GM12878 (cell line): ENCODE results near the gene UQCC2. TPM values are rescaled to one million over a fixed set of nuclear protein-coding genes. Genes with fewer than 3 reads are reported as not detected.
A peak's percentile ranks its signal among the peaks of the same experiment; 100 is the strongest.

Experiments
- ATAC-seq: fragments of 200-7000 bp; cut with Tn5 transposase; 3 replicates; pipeline ENCODE4 v1.9.1; 2020; ENCODE audit warnings: mild to moderate bottlenecking, moderate library complexity
- BruUV-seq: library from RNA; stranded (reverse); fragments of 400-500 nt; replicated peaks from 2 replicates; lab custom pipeline; 2021; lab: Mats Ljungman, UMichigan
- CTCF ChIA-PET: fragments of 300-600 bp; sonication (Branson Sonifier 250); formaldehyde crosslinking; extraction: SDS; loops from one replicate; lab custom pipeline; 2021; ENCODE audit warnings: inconsistent platforms; lab: Yijun Ruan, JAX
- POLR2A ChIA-PET: fragments of 350-600 bp; formaldehyde crosslinking; extraction: SDS; loops from one replicate; lab custom pipeline; 2021; ENCODE audit warnings: inconsistent platforms; lab: Charles Lee
- RAD21 ChIA-PET: fragments of 300-600 bp; sonication (Branson Sonifier 250); formaldehyde crosslinking; loops from one replicate; lab custom pipeline; 2023; ENCODE audit warnings: antibody characterized with exemption; ENCODE audit not compliant: unreplicated experiment; lab: Charles Lee
- SMC1A ChIA-PET: fragments of 300-600 bp; sonication (Branson Sonifier 250); formaldehyde crosslinking; loops from one replicate; lab custom pipeline; 2023; ENCODE audit not compliant: unreplicated experiment, uncharacterized antibody; lab: Charles Lee
- DNase-seq: peaks from one replicate; pipeline ENCODE4 v3.0.0-alpha.2; 2011; ENCODE audit warnings: low read depth, low spot score
- FAIRE-seq: peaks from 3 replicates; lab custom pipeline; 2011; peaks lifted over from hg19 to GRCh38; lab: Jason Lieb, UNC
- H2AFZ ChIP-seq: 2 replicates; pipeline ENCODE4 v1.6.0; 2011; ENCODE audit warnings: low read depth, low read length, control low read depth; ENCODE audit not compliant: control insufficient read depth
- H3K27ac ChIP-seq: 2 replicates; pipeline ENCODE4 v1.5.1; 2011; ENCODE audit warnings: control low read depth; ENCODE audit not compliant: control insufficient read depth, insufficient read depth
- H3K27me3 ChIP-seq, 2 experiments: replicated peaks in 1 of 2; 2 replicates each; pipeline versions ENCODE4 v1.6.0 to v1.6.1; 2011; ENCODE audit warnings: low read length in 1 of 2; ENCODE audit not compliant: control insufficient read depth in 2 of 2, insufficient read depth in 2 of 2
- H3K36me3 ChIP-seq, 2 experiments: 2 replicates each; pipeline ENCODE4 v1.5.1; 2011; ENCODE audit warnings: low read length in 1 of 2; ENCODE audit not compliant: control insufficient read depth in 2 of 2, insufficient read depth in 2 of 2
- H3K4me1 ChIP-seq: 2 replicates; pipeline ENCODE4 v1.6.1; 2011; ENCODE audit warnings: mild to moderate bottlenecking, low read length, moderate library complexity, mixed read lengths; ENCODE audit not compliant: control insufficient read depth, insufficient read depth
- H3K4me2 ChIP-seq: 2 replicates; pipeline ENCODE4 v1.6.0; 2011; ENCODE audit warnings: control low read depth; ENCODE audit not compliant: control insufficient read depth, insufficient read depth
- H3K4me3 ChIP-seq: fragments of 200-600 bp; sonication (generic); 2 replicates; pipeline ENCODE4 v1.5.1; 2016
- H3K79me2 ChIP-seq: 2 replicates; pipeline ENCODE4 v1.6.0; 2011; ENCODE audit warnings: low read length; ENCODE audit not compliant: control insufficient read depth, insufficient read depth
- H3K9ac ChIP-seq: 2 replicates; pipeline ENCODE4 v1.8.0; 2011; ENCODE audit warnings: low read length, control low read depth, mixed read lengths; ENCODE audit not compliant: control insufficient read depth, insufficient read depth
- H3K9me3 ChIP-seq: replicated peaks from 3 replicates; pipeline ENCODE4 v1.5.1; 2011; ENCODE audit warnings: mild to moderate bottlenecking, low read length; ENCODE audit not compliant: control insufficient read depth, insufficient read depth
- H4K20me1 ChIP-seq: 2 replicates; pipeline ENCODE4 v1.6.0; 2011; ENCODE audit not compliant: control insufficient read depth, insufficient read depth
- BCL3 ChIP-seq: IDR thresholded peaks from 2 replicates; pipeline ENCODE4 v1.6.1; 2011; ENCODE audit warnings: borderline replicate concordance, low read depth, mild to moderate bottlenecking, moderate library complexity, low read length; ENCODE audit not compliant: insufficient read depth, poor library complexity, severe bottlenecking
- DPF2 ChIP-seq: fragments of 450-650 bp; IDR thresholded peaks from 2 replicates; pipeline ENCODE4 v1.6.1; 2017; ENCODE audit warnings: mild to moderate bottlenecking
- ETV6 ChIP-seq, 2 experiments: fragments of 450-650 bp in 1 of 2; IDR thresholded peaks in 1 of 2; conservative IDR thresholded peaks in 1 of 2; 2 replicates each; pipeline ENCODE4 v1.6.1; 2014; ENCODE audit warnings: antibody characterized with exemption in 1 of 2, borderline replicate concordance in 1 of 2, low read depth in 1 of 2, mild to moderate bottlenecking in 1 of 2, moderate library complexity in 1 of 2
- FOS ChIP-seq: IDR thresholded peaks from 3 replicates; pipeline ENCODE4 v1.6.1; 2011; ENCODE audit warnings: borderline replicate concordance; ENCODE audit not compliant: insufficient read length; ENCODE audit errors: extremely low read depth
- FOXM1 ChIP-seq: IDR thresholded peaks from 2 replicates; pipeline ENCODE4 v1.6.1; 2012; ENCODE audit warnings: low read depth, mild to moderate bottlenecking, inconsistent platforms, low read length, moderate library complexity
- GATAD2B ChIP-seq: fragments of 450-650 bp; conservative IDR thresholded peaks from 2 replicates; pipeline ENCODE4 v1.6.1; 2017; ENCODE audit warnings: low read depth, mild to moderate bottlenecking, moderate library complexity
- JUNB ChIP-seq: IDR thresholded peaks from 2 replicates; pipeline ENCODE4 v1.6.1; 2016; ENCODE audit warnings: antibody characterized with exemption, mild to moderate bottlenecking
- PML ChIP-seq: IDR thresholded peaks from 2 replicates; pipeline ENCODE4 v1.6.1; 2012; ENCODE audit warnings: low read length, inconsistent platforms
- POLR2A ChIP-seq: IDR thresholded peaks from 2 replicates; pipeline ENCODE4 v1.6.1; 2011; ENCODE audit warnings: low read depth, mild to moderate bottlenecking, low read length
- RAD21 ChIP-seq: IDR thresholded peaks from 2 replicates; pipeline ENCODE4 v1.6.1; 2011; ENCODE audit warnings: mild to moderate bottlenecking, low read depth, low read length, moderate library complexity; ENCODE audit not compliant: insufficient read depth
- RAD51 ChIP-seq: fragments of 450-650 bp; IDR thresholded peaks from 2 replicates; pipeline ENCODE4 v1.6.1; 2016; ENCODE audit warnings: moderate library complexity, mild to moderate bottlenecking, inconsistent platforms
- RB1 ChIP-seq: fragments of 450-650 bp; formaldehyde crosslinking; IDR thresholded peaks from 2 replicates; pipeline ENCODE4 v1.6.1; 2017; ENCODE audit warnings: mild to moderate bottlenecking, borderline replicate concordance
- RBBP5 ChIP-seq: fragments of 200-600 bp; sonication (generic); conservative IDR thresholded peaks from 2 replicates; pipeline ENCODE4 v1.6.1; 2016
- RUNX3 ChIP-seq: IDR thresholded peaks from 2 replicates; pipeline ENCODE4 v1.6.1; 2012; ENCODE audit warnings: low read length, inconsistent platforms
- SIN3A ChIP-seq: IDR thresholded peaks from 2 replicates; pipeline ENCODE4 v1.6.1; 2012; ENCODE audit warnings: low read depth, low read length, improper control_type of control experiment
- SREBF1 ChIP-seq: IDR thresholded peaks from 2 replicates; pipeline ENCODE4 v1.6.1; 2012; ENCODE audit warnings: mild to moderate bottlenecking, low read length
- WGBS: methylation state at CpG from one replicate; pipeline ENCODE4 v1.1.6; 2016; ENCODE audit warnings: low lambda C conversion rate; ENCODE audit not compliant: insufficient replicate concordance, insufficient coverage; ENCODE audit errors: missing lambda C conversion rate; 5-methylcytosine and 5-hydroxymethylcytosine counted together
- in situ Hi-C: fragments of 300-500 bp; cut with MboI; formaldehyde crosslinking; loops from 9 replicates; pipeline ENCODE4 v1.14.3; 2018; ENCODE audit warnings: mixed read lengths
- intact Hi-C: fragments of 100-400 bp; cut with micrococcal nuclease; formaldehyde crosslinking; loops from one replicate; pipeline ENCODE4 v1.14.2; 2022; ENCODE audit not compliant: unreplicated experiment
- polyA plus RNA-seq, 11 experiments: library from polyadenylated mRNA; depleted of rRNA in 4 of 11; unstranded in 6 of 11; stranded (reverse) in 5 of 11; fragments of >200 nt; fragmentation: Nextera tagmentation in 4 of 11; fragmentation: Illumina TruSeq in 1 of 11; extraction: Ambion mirVana in 4 of 11; extraction: Trizol in 1 of 11; gene quantifications; 1 replicate in 1 of 11; 2 replicates in 10 of 11; pipeline versions ENCODE4 v1.2.1 to v1.2.3, GENCODE V29; 2011 to 2016; ENCODE audit warnings: inconsistent platforms in 2 of 11, missing spikeins in 2 of 11, low read depth in 1 of 11
- total RNA-seq, 4 experiments: library from RNA; depleted of rRNA in 3 of 4; stranded (reverse); fragments of >200 nt in 3 of 4; fragmentation: Illumina TruSeq in 1 of 4; extraction: Trizol in 1 of 4; gene quantifications; 2 replicates each; pipeline versions ENCODE4 v1.2.1 to v1.2.3, GENCODE V29; 2013 to 2021

Gene UQCC2
- total and polyA plus RNA-seq, 10 of the 15 experiments (the other 5 are each of a cell fraction or from before 2014, with no cell fraction given) = 40.6 to 478 (median 71.2) TPM

GRCh38 chr6:33718713-33719112, 7.2 kb upstream of the UQCC2 start:
- H3K36me3 ChIP-seq = no peaks in the 10 kb centered on the region; a peak in 1 of 4 replicates
- intact Hi-C loops (no loop called here), in situ Hi-C loops (no loop called here)
- DNase-seq (no peak), ATAC-seq (peak; percentile 27), FAIRE-seq (no peak)
- no TSS peak for BruUV-seq
- SMC1A ChIA-PET = no interaction called here
- H2AFZ ChIP-seq = no peak overlapping the region
- no peak overlapping the region for H3K27ac ChIP-seq
- CTCF ChIA-PET = interaction anchor here (0.9 kb wide), 1 partner anchor 8 kb away, joined by 3 read pairs; the partner anchor contains the start of gene UQCC2
- H3K4me1 ChIP-seq = peaks cover 12% of the 10 kb centered on the region
- H4K20me1 ChIP-seq = no peaks in the 10 kb centered on the region
- peaks cover 4 to 6% of the 10 kb centered on the region in 2 experiments; a peak in 2 of 4 replicates for H3K27me3 ChIP-seq
- POLR2A ChIA-PET = no interaction called here
- TF ChIP-seq JUNB (0 out of 2 replicates have a peak, but pooled peaks have one; percentile 9), GATAD2B (no peak), RBBP5 (no peak), RUNX3 (peak; percentile 50), RAD51 (no peak), PML (no peak), FOS (no peak), SREBF1 (no peak)
- RAD21 ChIA-PET = no interaction called here
- H3K9ac ChIP-seq = no peak overlapping the region
- H3K79me2 ChIP-seq = no peaks in the 10 kb centered on the region
- no peak overlapping the region for H3K4me2 ChIP-seq
- H3K4me3 ChIP-seq = no peak overlapping the region
- H3K9me3 ChIP-seq = no peaks in the 10 kb centered on the region
- 57% methylated on average over 2 of the region's 2 CpGs for WGBS

GRCh38 chr6:33717934-33718455, 6.5 kb upstream of the UQCC2 start:
- H3K4me2 ChIP-seq = no peak overlapping the region
- POLR2A ChIA-PET = no interaction called here
- RAD21 ChIA-PET = no interaction called here
- ATAC-seq (no peak), FAIRE-seq (no peak), DNase-seq (no peak)
- no peaks in the 10 kb centered on the region for H3K9me3 ChIP-seq
- intact Hi-C loops (no loop called here), in situ Hi-C loops (no loop called here)
- H3K9ac ChIP-seq = no peak overlapping the region
- no peak overlapping the region for H3K27ac ChIP-seq
- H4K20me1 ChIP-seq = no peaks in the 10 kb centered on the region
- H3K36me3 ChIP-seq = no peaks in the 10 kb centered on the region; a peak in 1 of 4 replicates
- H3K79me2 ChIP-seq = no peaks in the 10 kb centered on the region
- H3K4me3 ChIP-seq = no peak overlapping the region
- CTCF ChIA-PET = no interaction called here
- SMC1A ChIA-PET = no interaction called here
- no TSS peak for BruUV-seq
- no peak overlapping the region for H2AFZ ChIP-seq
- peaks cover 12% of the 10 kb centered on the region for H3K4me1 ChIP-seq
- WGBS = 65% methylated on average over 6 of the region's 6 CpGs
- peaks cover 2% of the 10 kb centered on the region in 2 experiments; a peak in 1 of 4 replicates for H3K27me3 ChIP-seq
- TF ChIP-seq ETV6 (conservative IDR thresholded peaks at IDR 0.05 in 1 of 2, IDR thresholded peaks at IDR 0.05 in 1 of 2; ENCODE audit: borderline replicate concordance in 1 of 2, low read depth in 1 of 2) = no peak
- TF ChIP-seq PML = no peak
- no peak for TF ChIP-seq RB1
- no peak for TF ChIP-seq POLR2A
- TF ChIP-seq BCL3 = no peak
- no peak for TF ChIP-seq FOXM1
- TF ChIP-seq DPF2 = no peak
- no peak for TF ChIP-seq RAD21
- TF ChIP-seq SIN3A = no peak
